HG03097 (cell line): Measurements from ENCODE around the gene IL13RA2.

Experiments
- ATAC-seq: cut with Tn5 transposase; IDR thresholded peaks from one replicate; pipeline ENCODE4 v1.9.1; 2021; ENCODE audit not compliant: unreplicated experiment, low FRiP score

Gene IL13RA2

GRCh38 chrX:114999906-115000305, 17.5 kb downstream of the IL13RA2 start:
- ATAC-seq = no peak

GRCh38 chrX:114997779-114998178, 19.6 kb downstream of the IL13RA2 start:
- no peak for ATAC-seq

- no peak for ATAC-seq
These were observed 31.3 kb downstream of the IL13RA2 start for GRCh38 chrX:114985967-114986592.

GRCh38 chrX:114976292-114976691, 41.1 kb downstream of the IL13RA2 start:
- no peak for ATAC-seq

- ATAC-seq = no peak
These were observed 44.4 kb downstream of the IL13RA2 start for GRCh38 chrX:114973013-114973412.

- ATAC-seq = no peak
These were observed 46.6 kb downstream of the IL13RA2 start for GRCh38 chrX:114970806-114971205.

- no peak for ATAC-seq
These were observed 53.0 kb downstream of the IL13RA2 start for GRCh38 chrX:114964374-114964773.

- no peak for ATAC-seq
These were observed 55.2 kb downstream of the IL13RA2 start for GRCh38 chrX:114962209-114962608.

GRCh38 chrX:114959729-114960128, 57.7 kb downstream of the IL13RA2 start:
- ATAC-seq = no peak
